Esophagus muscularis mucosa (tissue), 4 donors: Measurements from ENCODE around the gene VSIG10. TPM values are rescaled to one million over a fixed set of nuclear protein-coding genes. Genes with fewer than 3 reads are reported as not detected.

ENCODE experiments used
- DNase-seq: peaks from one replicate; pipeline ENCODE4 v3.0.0-alpha.2; 2017; ENCODE audit errors: extremely low spot score
- H3K27ac ChIP-seq, 4 donors: fragments of 200-600 bp; sonication (generic); replicated peaks in 1 of 4; 1 replicate in 3 of 4; 2 replicates in 1 of 4; pipeline ENCODE4 v1.5.1; 2016 to 2019; ENCODE audit warnings: mild to moderate bottlenecking in 1 of 4
- H3K27me3 ChIP-seq, 4 donors: fragments of 200-600 bp; sonication (generic); one replicate each; pipeline versions ENCODE4 v1.5.1 to v1.6.0; 2016 to 2019
- H3K36me3 ChIP-seq, 4 donors: fragments of 200-600 bp; sonication (generic); one replicate each; pipeline ENCODE4 v1.5.1; 2016 to 2019
- H3K4me1 ChIP-seq, 4 donors: fragments of 200-600 bp; sonication (generic); one replicate each; pipeline ENCODE4 v1.5.1; 2016 to 2019
- H3K4me3 ChIP-seq, 4 donors: fragments of 200-600 bp; sonication (generic); 1 replicate in 2 of 4; 2 replicates in 2 of 4; pipeline ENCODE4 v1.5.1; 2016 to 2019; ENCODE audit warnings: mild to moderate bottlenecking in 4 of 4, moderate library complexity in 1 of 4
- H3K9me3 ChIP-seq, 4 donors: fragments of 200-600 bp; sonication (generic); 1 replicate in 3 of 4; 2 replicates in 1 of 4; pipeline ENCODE4 v1.5.1; 2016 to 2019
- EP300 ChIP-seq: sonication (generic); formaldehyde crosslinking; IDR thresholded peaks from one replicate; pipeline ENCODE4 v1.6.1; 2017; ENCODE audit warnings: antibody characterized with exemption
- POLR2A ChIP-seq: fragments of 450-650 bp; IDR thresholded peaks from one replicate; pipeline ENCODE4 v1.6.1; 2017; ENCODE audit warnings: antibody characterized with exemption, moderate library complexity, mild to moderate bottlenecking, low read depth
- POLR2AphosphoS5 ChIP-seq, 2 donors: sonication (generic); formaldehyde crosslinking; IDR thresholded peaks; one replicate each; pipeline ENCODE4 v1.6.1; 2017; ENCODE audit warnings: antibody characterized with exemption in 2 of 2
- WGBS: methylation state at CpG from one replicate; pipeline ENCODE4 v1.1.5; 2018; 5-methylcytosine and 5-hydroxymethylcytosine counted together
- intact Hi-C: fragments of 100-400 bp; cut with DNase I; formaldehyde crosslinking; loops from one replicate; pipeline ENCODE4 v1.15.1; 2023
- total RNA-seq, 4 donors: library from RNA; depleted of rRNA; stranded (reverse); fragments of >200 nt; gene quantifications; one replicate each; pipeline versions ENCODE4 v1.1.0 to v1.2.1, GENCODE V29; 2016
- TF ChIP-seq, protein P1 (sequence below), 3 experiments: fragments of 200-600 bp in 2 of 3; fragments of 450-650 bp in 1 of 3; sonication (generic) in 2 of 3; IDR thresholded peaks; one replicate each; pipeline ENCODE4 v1.5.1; 2017 to 2019; ENCODE audit warnings: antibody characterized with exemption in 3 of 3, mild to moderate bottlenecking in 2 of 3, moderate library complexity in 1 of 3

VSIG10 gene
- total RNA-seq, 4 donors from 2014 or later, result 14.1 to 71.7 (median 22.0) TPM

DNA sequence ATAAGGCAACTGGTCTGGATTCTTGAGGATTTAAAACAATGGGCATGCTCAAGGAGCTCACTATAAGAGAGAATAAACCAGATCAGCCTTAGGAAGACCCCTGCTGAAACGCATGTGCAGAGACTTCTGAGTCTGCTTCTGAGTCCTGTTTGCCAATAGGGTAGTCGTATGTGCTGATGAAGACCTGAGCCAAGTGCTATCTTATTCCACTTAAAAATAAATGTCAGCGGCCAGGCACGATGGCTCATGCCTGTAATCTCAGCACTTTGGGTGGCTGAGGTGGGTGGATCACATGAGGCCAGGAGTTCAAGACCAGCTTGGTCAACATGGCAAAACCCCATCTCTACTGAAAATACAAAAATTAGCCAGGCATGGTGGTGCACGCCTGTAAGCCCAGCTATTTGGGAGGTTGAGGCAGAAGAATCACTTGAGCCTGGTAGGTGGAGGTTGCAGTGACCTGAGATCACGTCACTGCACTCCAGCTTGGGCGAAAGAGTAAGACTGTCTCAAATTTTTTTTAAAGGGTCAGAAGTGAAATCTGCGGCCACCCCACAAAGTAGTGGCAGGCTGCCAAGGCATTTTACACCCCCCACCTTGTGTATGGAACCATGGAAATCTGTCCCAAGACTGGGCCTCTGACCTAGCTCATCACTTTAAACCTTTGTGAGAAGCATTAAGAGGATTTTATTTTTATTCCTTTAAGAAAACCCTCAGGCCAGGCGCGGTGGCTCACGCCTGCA is 67.0 kb downstream of the VSIG10 start:
- no peaks in the 10 kb centered on the region for H3K9me3 ChIP-seq
- DNase-seq, result no peak
- H3K27me3 ChIP-seq, result no peaks in the 10 kb centered on the region
- peaks cover 0 to 8% (median 6%) of the 10 kb centered on the region in 4 donors for H3K4me1 ChIP-seq
- intact Hi-C loops, result loop anchor here (10.0 kb wide), 1 partner anchor 162 kb away; no protein-coding TSS in a partner anchor
- peaks cover 87 to 100% (median 98%) of the 10 kb centered on the region in 4 donors for H3K36me3 ChIP-seq
- TF ChIP-seq, protein P1, sequence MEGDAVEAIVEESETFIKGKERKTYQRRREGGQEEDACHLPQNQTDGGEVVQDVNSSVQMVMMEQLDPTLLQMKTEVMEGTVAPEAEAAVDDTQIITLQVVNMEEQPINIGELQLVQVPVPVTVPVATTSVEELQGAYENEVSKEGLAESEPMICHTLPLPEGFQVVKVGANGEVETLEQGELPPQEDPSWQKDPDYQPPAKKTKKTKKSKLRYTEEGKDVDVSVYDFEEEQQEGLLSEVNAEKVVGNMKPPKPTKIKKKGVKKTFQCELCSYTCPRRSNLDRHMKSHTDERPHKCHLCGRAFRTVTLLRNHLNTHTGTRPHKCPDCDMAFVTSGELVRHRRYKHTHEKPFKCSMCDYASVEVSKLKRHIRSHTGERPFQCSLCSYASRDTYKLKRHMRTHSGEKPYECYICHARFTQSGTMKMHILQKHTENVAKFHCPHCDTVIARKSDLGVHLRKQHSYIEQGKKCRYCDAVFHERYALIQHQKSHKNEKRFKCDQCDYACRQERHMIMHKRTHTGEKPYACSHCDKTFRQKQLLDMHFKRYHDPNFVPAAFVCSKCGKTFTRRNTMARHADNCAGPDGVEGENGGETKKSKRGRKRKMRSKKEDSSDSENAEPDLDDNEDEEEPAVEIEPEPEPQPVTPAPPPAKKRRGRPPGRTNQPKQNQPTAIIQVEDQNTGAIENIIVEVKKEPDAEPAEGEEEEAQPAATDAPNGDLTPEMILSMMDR (IDR thresholded peaks at IDR 0.05), result no peak
- no peak for TF ChIP-seq POLR2A
- no peak for TF ChIP-seq EP300
- TF ChIP-seq POLR2AphosphoS5 (IDR thresholded peaks at IDR 0.05), result no peak
- no peak overlapping the region for H3K4me3 ChIP-seq
- H3K27ac ChIP-seq, result no peak overlapping the region
- WGBS, result 94% methylated on average over 11 of the region's 11 CpGs

DNA sequence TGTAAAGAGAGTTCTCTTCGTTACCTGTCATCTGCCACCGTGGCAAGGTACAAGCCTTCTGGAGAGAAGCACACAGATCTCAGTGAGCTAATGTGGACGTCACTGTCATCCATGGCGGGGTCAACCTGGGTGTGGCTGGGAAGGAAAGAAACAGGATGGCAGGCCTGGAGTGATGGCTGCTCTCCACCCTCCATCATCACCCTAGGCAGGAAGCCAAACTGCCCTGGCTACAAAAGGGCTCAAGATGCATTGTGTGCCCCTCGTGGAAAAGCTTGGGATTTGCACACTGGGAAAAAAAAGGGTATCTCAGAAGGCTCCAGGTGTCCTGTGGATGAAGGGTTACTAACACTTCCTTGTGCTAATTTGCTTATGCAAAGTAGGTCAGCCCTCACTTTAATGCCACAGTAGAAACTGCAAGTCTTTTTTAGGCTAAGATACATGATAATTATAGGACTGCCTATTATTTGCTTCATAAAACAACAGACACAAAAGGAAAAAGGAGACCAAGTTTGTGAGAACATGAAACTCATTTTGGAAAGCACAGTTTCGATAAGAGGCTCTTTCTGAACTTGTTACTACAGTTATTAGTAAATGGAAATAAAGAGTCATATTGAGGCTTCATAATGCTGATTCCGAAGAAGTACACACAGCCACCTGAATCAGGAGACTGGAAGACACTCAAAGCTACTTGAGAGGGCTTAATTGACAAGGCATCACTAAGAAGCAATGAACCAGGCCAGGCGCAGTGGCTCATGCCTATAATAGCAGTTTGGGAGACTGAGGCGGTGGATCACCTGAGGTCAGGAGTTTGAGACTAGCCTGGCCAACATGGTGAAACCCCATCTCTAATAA is 68.4 kb downstream of the VSIG10 start:
- Histone ChIP-seq H3K36me3 (peaks cover 81 to 100% (median 97%) of the 10 kb centered on the region in 4 donors), H3K27me3 (no peaks in the 10 kb centered on the region), H3K9me3 (no peaks in the 10 kb centered on the region), H3K4me1 (peaks cover 0 to 8% (median 6%) of the 10 kb centered on the region in 4 donors), H3K4me3 (no peak overlapping the region), H3K27ac (peak overlapping the region in 2 of 4 donors; percentile 2 to 26)
- 76% methylated on average over 9 of the region's 9 CpGs for WGBS
- intact Hi-C loops, result loop anchor here (10.0 kb wide), 1 partner anchor 161 kb away; no protein-coding TSS in a partner anchor
- TF ChIP-seq, protein P1 (IDR thresholded peaks at IDR 0.05), result no peak
- no peak for TF ChIP-seq POLR2A
- TF ChIP-seq POLR2AphosphoS5 (IDR thresholded peaks at IDR 0.05), result no peak
- no peak for TF ChIP-seq EP300
- no peak for DNase-seq

GRCh38 chr12:118034429-118035189 is 69.2 kb downstream of the VSIG10 start:
- no peak overlapping the region for H3K4me3 ChIP-seq
- 87% methylated on average over 5 of the region's 5 CpGs for WGBS
- intact Hi-C loops, result loop anchor here (10.0 kb wide), 1 partner anchor 160 kb away; no protein-coding TSS in a partner anchor
- no peak for TF ChIP-seq EP300
- TF ChIP-seq, protein P1 (IDR thresholded peaks at IDR 0.05), result peak; percentile 31 to 46 (median 31)
- H3K9me3 ChIP-seq, result no peaks in the 10 kb centered on the region
- H3K36me3 ChIP-seq, result peaks cover 74 to 100% (median 95%) of the 10 kb centered on the region in 4 donors
- no peaks in the 10 kb centered on the region for H3K27me3 ChIP-seq
- DNase-seq, result no peak
- peaks cover 0 to 8% (median 6%) of the 10 kb centered on the region in 4 donors for H3K4me1 ChIP-seq
- peak overlapping the region in 2 of 4 donors; percentile 2 to 26 for H3K27ac ChIP-seq

GRCh38 chr12:118033902-118034301 is 69.9 kb downstream of the VSIG10 start:
- WGBS, result 88% methylated on average over 5 of the region's 5 CpGs
- intact Hi-C loops, result loop anchor here (10.0 kb wide), 1 partner anchor 159 kb away; no protein-coding TSS in a partner anchor
- Histone ChIP-seq H3K4me1 (peaks cover 0 to 8% (median 6%) of the 10 kb centered on the region in 4 donors), H3K27me3 (no peaks in the 10 kb centered on the region), H3K27ac (no peak overlapping the region), H3K9me3 (no peaks in the 10 kb centered on the region), H3K4me3 (no peak overlapping the region), H3K36me3 (peaks cover 67 to 100% (median 93%) of the 10 kb centered on the region in 4 donors)
- TF ChIP-seq, protein P1 (IDR thresholded peaks at IDR 0.05), result no peak
- TF ChIP-seq POLR2A (no peak), EP300 (no peak), POLR2AphosphoS5 (IDR thresholded peaks at IDR 0.05) (no peak)
- no peak for DNase-seq
